Stimulated activated CD4-positive, alpha-beta T cell treated with anti-CD3 and anti-CD28 coated beads, Interleukin-4, amount 100 ng/mL, for 1 hour (primary cell): ENCODE measurements around the gene ATF1.
"Not testable (repeated sequence)": the region's sequence is repeated elsewhere in the genome, so short reads cannot be mapped to it uniquely, and the experiment has no call there.

Experiments used
- DNase-seq: peaks from one replicate; pipeline ENCODE4 v3.0.0-alpha.2; 2020

ATF1 gene

DNA sequence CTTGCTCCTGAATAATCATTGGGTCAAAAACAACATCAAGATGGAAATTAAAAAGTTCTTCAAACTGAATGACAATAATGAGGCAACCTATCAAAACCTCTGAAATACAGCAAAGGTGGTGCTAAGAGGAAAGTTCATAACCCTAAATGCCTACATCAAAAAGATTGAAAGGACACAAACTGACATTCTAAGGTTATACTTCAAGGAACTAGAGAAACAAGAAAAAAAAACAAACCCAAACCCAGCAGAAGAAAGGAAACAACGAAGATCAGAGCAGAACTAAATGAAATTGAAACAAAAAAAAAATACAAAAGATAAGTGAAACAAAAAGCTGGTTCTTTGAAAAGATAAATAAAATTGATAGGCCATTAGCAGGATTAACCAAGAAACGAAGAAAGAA is 105.0 kb downstream of the ATF1 start:
- DNase-seq = not testable (repeated sequence)
